ENCODE results near the gene CACNA1H.

CACNA1H gene

GRCh38 chr16:1137604-1138003, 15.3 kb upstream of the CACNA1H start:
- H3K27me3 ChIP-seq (ENCODE audit: control insufficient read depth in 1 of 2, insufficient read depth in 1 of 2, low read length in 2 of 2) = peaks cover 9 to 35% of the 10 kb centered on the region in 2 experiments

DNA sequence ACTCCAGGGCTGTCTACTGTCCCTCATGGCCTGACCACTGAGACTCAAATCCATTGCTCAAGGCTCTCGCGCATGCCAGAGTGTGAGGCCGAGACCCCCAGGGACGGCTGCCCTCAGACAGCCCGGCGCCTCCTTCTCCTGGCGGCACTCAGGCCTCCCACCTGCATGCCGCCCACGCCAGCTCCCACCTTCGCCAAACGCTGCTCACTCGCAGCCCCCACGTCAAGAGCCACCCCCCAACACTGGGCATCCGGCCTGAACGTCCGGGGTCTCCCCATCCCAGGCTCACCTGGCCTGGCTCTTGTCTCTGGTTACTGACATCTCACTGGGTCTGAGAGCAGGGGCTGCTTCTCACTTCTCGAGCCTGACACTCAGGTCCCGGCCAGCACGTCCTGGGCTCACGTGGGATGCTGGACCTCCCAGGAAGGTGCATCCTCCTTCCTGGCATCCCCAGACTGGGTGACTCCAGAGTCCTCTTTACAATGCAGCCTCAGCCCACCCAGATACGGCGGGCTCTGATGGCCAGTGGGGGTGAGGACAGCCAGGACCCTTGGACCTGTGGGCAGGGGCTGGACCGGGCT, 12.2 kb upstream of the CACNA1H start:
- Histone ChIP-seq H3K79me1 (replicated peaks; ENCODE audit: low read length, poor library complexity, severe bottlenecking) (no peaks in the 10 kb centered on the region), H3K23ac (ENCODE audit: low read length in 2 of 2) (no peak overlapping the region), H2AFZ (ENCODE audit: low read depth, low read length) (no peak overlapping the region), H2AK5ac (ENCODE audit: low read length, severe bottlenecking) (no peak overlapping the region), H3K9me3 (ENCODE audit: control insufficient read depth, low read length) (no peaks in the 10 kb centered on the region), H3K18ac (ENCODE audit: low read depth in 1 of 2, low read length in 2 of 2) (no peak overlapping the region), H3K9ac (ENCODE audit: low read length) (no peak overlapping the region), H3K4me2 (ENCODE audit: low read length, poor library complexity, severe bottlenecking) (no peak overlapping the region), H2BK120ac (ENCODE audit: low read depth, low read length) (no peak overlapping the region), H4K91ac (ENCODE audit: low read length) (no peak overlapping the region), H3K4ac (ENCODE audit: low read depth in 1 of 2, low read length in 2 of 2) (no peak overlapping the region), H3K4me3 (ENCODE audit: insufficient read depth in 1 of 2, low read depth in 1 of 2, low read length in 2 of 2) (no peak overlapping the region), H2BK5ac (ENCODE audit: low read depth, low read length, poor library complexity, severe bottlenecking) (no peak overlapping the region), H3K27me3 (ENCODE audit: control insufficient read depth in 1 of 2, insufficient read depth in 1 of 2, low read length in 2 of 2) (peaks cover 35 to 51% of the 10 kb centered on the region in 2 experiments), H3K27ac (ENCODE audit: low read length, poor library complexity, severe bottlenecking) (no peak overlapping the region), H3K14ac (ENCODE audit: low read length in 2 of 2) (no peak overlapping the region), H4K8ac (ENCODE audit: low read length) (no peak overlapping the region), H3K4me1 (ENCODE audit: control insufficient read depth, insufficient read depth, low read depth, low read length) (peaks cover 23% of the 10 kb centered on the region), H2BK15ac (ENCODE audit: low read depth, poor library complexity, severe bottlenecking) (no peak overlapping the region), H3K36me3 (ENCODE audit: control insufficient read depth in 1 of 2, insufficient read depth in 2 of 2, low read depth in 1 of 2, low read length in 2 of 2) (no peaks in the 10 kb centered on the region), H2BK12ac (ENCODE audit: low read length in 2 of 2) (no peak overlapping the region)
- 90% methylated on average over 23 of the region's 23 CpGs for WGBS
- DNase-seq = no peak

More at GRCh38 chr16:1137604-1138003, 15.3 kb upstream of the CACNA1H start:
- H2AK5ac ChIP-seq (ENCODE audit: low read length, severe bottlenecking) = no peak overlapping the region
- H3K4me2 ChIP-seq (ENCODE audit: low read length, poor library complexity, severe bottlenecking) = no peak overlapping the region
- H2BK120ac ChIP-seq (ENCODE audit: low read depth, low read length) = no peak overlapping the region
- H4K8ac ChIP-seq (ENCODE audit: low read length) = no peak overlapping the region
- no peaks in the 10 kb centered on the region for H3K9me3 ChIP-seq (ENCODE audit: control insufficient read depth, low read length)
- H3K18ac ChIP-seq (ENCODE audit: low read depth in 1 of 2, low read length in 2 of 2) = no peak overlapping the region
- 91% methylated on average over 24 of the region's 24 CpGs for WGBS
- no peak overlapping the region for H3K9ac ChIP-seq (ENCODE audit: low read length)
- H3K27ac ChIP-seq (ENCODE audit: low read length, poor library complexity, severe bottlenecking) = no peak overlapping the region
- no peak overlapping the region for H3K23ac ChIP-seq (ENCODE audit: low read length in 2 of 2)
- no peak overlapping the region for H2BK5ac ChIP-seq (ENCODE audit: low read depth, low read length, poor library complexity, severe bottlenecking)
- no peaks in the 10 kb centered on the region for H3K36me3 ChIP-seq (ENCODE audit: control insufficient read depth in 1 of 2, insufficient read depth in 2 of 2, low read depth in 1 of 2, low read length in 2 of 2)
- no peak overlapping the region for H4K91ac ChIP-seq (ENCODE audit: low read length)
- no peak for DNase-seq
- H2BK15ac ChIP-seq (ENCODE audit: low read depth, poor library complexity, severe bottlenecking) = no peak overlapping the region
- no peak overlapping the region for H2BK12ac ChIP-seq (ENCODE audit: low read length in 2 of 2)
- peaks cover 12% of the 10 kb centered on the region for H3K4me1 ChIP-seq (ENCODE audit: control insufficient read depth, insufficient read depth, low read depth, low read length)
- H3K4me3 ChIP-seq (ENCODE audit: insufficient read depth in 1 of 2, low read depth in 1 of 2, low read length in 2 of 2) = no peak overlapping the region
- H3K79me1 ChIP-seq (replicated peaks; ENCODE audit: low read length, poor library complexity, severe bottlenecking) = no peaks in the 10 kb centered on the region
- H3K14ac ChIP-seq (ENCODE audit: low read length in 2 of 2) = no peak overlapping the region
- H2AFZ ChIP-seq (ENCODE audit: low read depth, low read length) = no peak overlapping the region
- H3K4ac ChIP-seq (ENCODE audit: low read depth in 1 of 2, low read length in 2 of 2) = no peak overlapping the region

GRCh38 chr16:1141191-1141590, 11.7 kb upstream of the CACNA1H start:
- H4K8ac ChIP-seq (ENCODE audit: low read length) = no peak overlapping the region
- WGBS = 66% methylated on average over 4 of the region's 8 CpGs
- no peaks in the 10 kb centered on the region for H3K36me3 ChIP-seq (ENCODE audit: control insufficient read depth in 1 of 2, insufficient read depth in 2 of 2, low read depth in 1 of 2, low read length in 2 of 2)
- H4K91ac ChIP-seq (ENCODE audit: low read length) = no peak overlapping the region
- H2BK12ac ChIP-seq (ENCODE audit: low read length in 2 of 2) = no peak overlapping the region
- H2BK120ac ChIP-seq (ENCODE audit: low read depth, low read length) = no peak overlapping the region
- no peak overlapping the region for H3K9ac ChIP-seq (ENCODE audit: low read length)
- no peaks in the 10 kb centered on the region for H3K9me3 ChIP-seq (ENCODE audit: control insufficient read depth, low read length)
- H3K4ac ChIP-seq (ENCODE audit: low read depth in 1 of 2, low read length in 2 of 2) = no peak overlapping the region
- H2BK5ac ChIP-seq (ENCODE audit: low read depth, low read length, poor library complexity, severe bottlenecking) = no peak overlapping the region
- H3K4me2 ChIP-seq (ENCODE audit: low read length, poor library complexity, severe bottlenecking) = no peak overlapping the region
- no peak overlapping the region for H2AFZ ChIP-seq (ENCODE audit: low read depth, low read length)
- no peak overlapping the region for H3K4me3 ChIP-seq (ENCODE audit: insufficient read depth in 1 of 2, low read depth in 1 of 2, low read length in 2 of 2)
- no peak overlapping the region for H3K14ac ChIP-seq (ENCODE audit: low read length in 2 of 2)
- peaks cover 25% of the 10 kb centered on the region for H3K4me1 ChIP-seq (ENCODE audit: control insufficient read depth, insufficient read depth, low read depth, low read length)
- no peak for DNase-seq
- H3K79me1 ChIP-seq (replicated peaks; ENCODE audit: low read length, poor library complexity, severe bottlenecking) = no peaks in the 10 kb centered on the region
- no peak overlapping the region for H3K18ac ChIP-seq (ENCODE audit: low read depth in 1 of 2, low read length in 2 of 2)
- peaks cover 40 to 51% of the 10 kb centered on the region in 2 experiments for H3K27me3 ChIP-seq (ENCODE audit: control insufficient read depth in 1 of 2, insufficient read depth in 1 of 2, low read length in 2 of 2)
- H3K23ac ChIP-seq (ENCODE audit: low read length in 2 of 2) = no peak overlapping the region
- no peak overlapping the region for H2BK15ac ChIP-seq (ENCODE audit: low read depth, poor library complexity, severe bottlenecking)
- no peak overlapping the region for H2AK5ac ChIP-seq (ENCODE audit: low read length, severe bottlenecking)
- H3K27ac ChIP-seq (ENCODE audit: low read length, poor library complexity, severe bottlenecking) = no peak overlapping the region

GRCh38 chr16:1141716-1142115, 11.2 kb upstream of the CACNA1H start:
- H2BK12ac ChIP-seq (ENCODE audit: low read length in 2 of 2) = no peak overlapping the region
- 75% methylated on average over 8 of the region's 8 CpGs for WGBS

More at GRCh38 chr16:1141716-1142115, 11.2 kb upstream of the CACNA1H start:
- H3K79me1 ChIP-seq (replicated peaks; ENCODE audit: low read length, poor library complexity, severe bottlenecking) = no peaks in the 10 kb centered on the region
- H4K8ac ChIP-seq (ENCODE audit: low read length) = no peak overlapping the region
- no peak overlapping the region for H3K27ac ChIP-seq (ENCODE audit: low read length, poor library complexity, severe bottlenecking)
- no peaks in the 10 kb centered on the region for H3K9me3 ChIP-seq (ENCODE audit: control insufficient read depth, low read length)
- H3K23ac ChIP-seq (ENCODE audit: low read length in 2 of 2) = no peak overlapping the region
- H3K36me3 ChIP-seq (ENCODE audit: control insufficient read depth in 1 of 2, insufficient read depth in 2 of 2, low read depth in 1 of 2, low read length in 2 of 2) = no peaks in the 10 kb centered on the region
- no peak overlapping the region for H3K14ac ChIP-seq (ENCODE audit: low read length in 2 of 2)
- H2BK120ac ChIP-seq (ENCODE audit: low read depth, low read length) = no peak overlapping the region
- H3K4ac ChIP-seq (ENCODE audit: low read depth in 1 of 2, low read length in 2 of 2) = no peak overlapping the region
- peaks cover 23% of the 10 kb centered on the region for H3K4me1 ChIP-seq (ENCODE audit: control insufficient read depth, insufficient read depth, low read depth, low read length)
- no peak overlapping the region for H3K9ac ChIP-seq (ENCODE audit: low read length)
- no peak overlapping the region for H2AFZ ChIP-seq (ENCODE audit: low read depth, low read length)
- H4K91ac ChIP-seq (ENCODE audit: low read length) = no peak overlapping the region
- no peak overlapping the region for H3K18ac ChIP-seq (ENCODE audit: low read depth in 1 of 2, low read length in 2 of 2)
- no peak overlapping the region for H2BK15ac ChIP-seq (ENCODE audit: low read depth, poor library complexity, severe bottlenecking)
- H3K4me3 ChIP-seq (ENCODE audit: insufficient read depth in 1 of 2, low read depth in 1 of 2, low read length in 2 of 2) = no peak overlapping the region
- DNase-seq = no peak
- peaks cover 44 to 53% of the 10 kb centered on the region in 2 experiments for H3K27me3 ChIP-seq (ENCODE audit: control insufficient read depth in 1 of 2, insufficient read depth in 1 of 2, low read length in 2 of 2)
- H2BK5ac ChIP-seq (ENCODE audit: low read depth, low read length, poor library complexity, severe bottlenecking) = no peak overlapping the region
- no peak overlapping the region for H2AK5ac ChIP-seq (ENCODE audit: low read length, severe bottlenecking)
- no peak overlapping the region for H3K4me2 ChIP-seq (ENCODE audit: low read length, poor library complexity, severe bottlenecking)
